ENCODE measurements around the gene HCRTR2. TPM values are rescaled to one million over a fixed set of nuclear protein-coding genes. Genes with fewer than 3 reads are reported as not detected.

Gene HCRTR2
- total RNA-seq, 1 experiment from 2014 or later: not detected

DNA sequence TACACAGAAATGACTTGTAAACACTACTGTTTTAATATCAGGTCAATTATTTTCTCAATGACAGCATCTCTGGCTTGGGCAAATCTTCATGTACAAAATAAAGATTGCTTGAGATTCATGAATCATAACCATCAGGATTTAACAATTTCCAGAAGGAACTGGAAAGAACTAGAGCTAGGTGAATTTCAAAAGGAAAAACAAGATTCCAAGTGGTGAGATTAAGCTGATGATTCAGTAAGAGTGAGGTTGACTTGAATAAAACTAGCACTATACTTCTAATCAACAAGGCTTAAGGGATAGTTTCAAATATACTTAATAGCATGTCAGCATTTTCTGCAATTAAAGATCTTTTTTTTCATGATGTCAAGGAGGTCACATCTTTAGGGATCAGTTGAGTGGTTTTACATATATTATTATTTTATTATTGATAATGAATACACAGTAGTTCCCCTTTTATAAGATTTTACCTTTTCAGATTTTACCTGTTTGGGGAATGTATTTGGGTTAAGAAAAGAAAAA lies 43.5 kb upstream of the HCRTR2 start:
- no peak for ATAC-seq

More for the DNA sequence above, 43.5 kb upstream of the HCRTR2 start:
- Mint-ChIP-seq H3K27me3 (ENCODE audit: low read depth) (no peaks in the 10 kb centered on the region), H3K9me3 (peaks cover 10% of the 10 kb centered on the region), H3K27ac (no peak overlapping the region), H3K36me3 (no peaks in the 10 kb centered on the region), H3K4me1 (no peaks in the 10 kb centered on the region), H3K4me3 (no peak overlapping the region)
- TF ChIP-seq TEAD1 (CRISPR knock-in tag; IDR thresholded peaks at IDR 0.05) (no peak), ZNF396 (CRISPR knock-in tag; IDR thresholded peaks at IDR 0.05; ENCODE audit: borderline replicate concordance) (no peak), ETV6 (CRISPR knock-in tag; IDR thresholded peaks at IDR 0.05) (no peak), EMX1 (CRISPR knock-in tag; IDR thresholded peaks at IDR 0.05) (no peak), ARID4B (CRISPR knock-in tag; IDR thresholded peaks at IDR 0.05; ENCODE audit: borderline replicate concordance) (no peak), ZNF138 (CRISPR knock-in tag; conservative IDR thresholded peaks at IDR 0.05) (no peak), MYBL2 (CRISPR knock-in tag; IDR thresholded peaks at IDR 0.05) (no peak), ZNF416 (CRISPR knock-in tag; IDR thresholded peaks at IDR 0.05) (no peak), ZNF121 (CRISPR knock-in tag; IDR thresholded peaks at IDR 0.05) (no peak), TCF7 (CRISPR knock-in tag; IDR thresholded peaks at IDR 0.05; ENCODE audit: low read depth) (no peak), ZNF219 (CRISPR knock-in tag; IDR thresholded peaks at IDR 0.05; ENCODE audit: borderline replicate concordance) (no peak), GABPB1 (CRISPR knock-in tag; IDR thresholded peaks at IDR 0.05) (no peak), JUN (CRISPR knock-in tag; IDR thresholded peaks at IDR 0.05) (no peak)
- TF ChIP-seq, protein P1, sequence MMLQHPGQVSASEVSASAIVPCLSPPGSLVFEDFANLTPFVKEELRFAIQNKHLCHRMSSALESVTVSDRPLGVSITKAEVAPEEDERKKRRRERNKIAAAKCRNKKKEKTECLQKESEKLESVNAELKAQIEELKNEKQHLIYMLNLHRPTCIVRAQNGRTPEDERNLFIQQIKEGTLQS (CRISPR knock-in tag; conservative IDR thresholded peaks at IDR 0.05): no peak
- TF ChIP-seq, protein P2, sequence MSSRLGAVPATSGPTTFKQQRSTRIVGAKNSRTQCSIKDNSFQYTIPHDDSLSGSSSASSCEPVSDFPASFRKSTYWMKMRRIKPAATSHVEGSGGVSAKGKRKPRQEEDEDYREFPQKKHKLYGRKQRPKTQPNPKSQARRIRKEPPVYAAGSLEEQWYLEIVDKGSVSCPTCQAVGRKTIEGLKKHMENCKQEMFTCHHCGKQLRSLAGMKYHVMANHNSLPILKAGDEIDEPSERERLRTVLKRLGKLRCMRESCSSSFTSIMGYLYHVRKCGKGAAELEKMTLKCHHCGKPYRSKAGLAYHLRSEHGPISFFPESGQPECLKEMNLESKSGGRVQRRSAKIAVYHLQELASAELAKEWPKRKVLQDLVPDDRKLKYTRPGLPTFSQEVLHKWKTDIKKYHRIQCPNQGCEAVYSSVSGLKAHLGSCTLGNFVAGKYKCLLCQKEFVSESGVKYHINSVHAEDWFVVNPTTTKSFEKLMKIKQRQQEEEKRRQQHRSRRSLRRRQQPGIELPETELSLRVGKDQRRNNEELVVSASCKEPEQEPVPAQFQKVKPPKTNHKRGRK (CRISPR knock-in tag; IDR thresholded peaks at IDR 0.05; ENCODE audit: borderline replicate concordance): no peak
- TF ChIP-seq, protein P3, sequence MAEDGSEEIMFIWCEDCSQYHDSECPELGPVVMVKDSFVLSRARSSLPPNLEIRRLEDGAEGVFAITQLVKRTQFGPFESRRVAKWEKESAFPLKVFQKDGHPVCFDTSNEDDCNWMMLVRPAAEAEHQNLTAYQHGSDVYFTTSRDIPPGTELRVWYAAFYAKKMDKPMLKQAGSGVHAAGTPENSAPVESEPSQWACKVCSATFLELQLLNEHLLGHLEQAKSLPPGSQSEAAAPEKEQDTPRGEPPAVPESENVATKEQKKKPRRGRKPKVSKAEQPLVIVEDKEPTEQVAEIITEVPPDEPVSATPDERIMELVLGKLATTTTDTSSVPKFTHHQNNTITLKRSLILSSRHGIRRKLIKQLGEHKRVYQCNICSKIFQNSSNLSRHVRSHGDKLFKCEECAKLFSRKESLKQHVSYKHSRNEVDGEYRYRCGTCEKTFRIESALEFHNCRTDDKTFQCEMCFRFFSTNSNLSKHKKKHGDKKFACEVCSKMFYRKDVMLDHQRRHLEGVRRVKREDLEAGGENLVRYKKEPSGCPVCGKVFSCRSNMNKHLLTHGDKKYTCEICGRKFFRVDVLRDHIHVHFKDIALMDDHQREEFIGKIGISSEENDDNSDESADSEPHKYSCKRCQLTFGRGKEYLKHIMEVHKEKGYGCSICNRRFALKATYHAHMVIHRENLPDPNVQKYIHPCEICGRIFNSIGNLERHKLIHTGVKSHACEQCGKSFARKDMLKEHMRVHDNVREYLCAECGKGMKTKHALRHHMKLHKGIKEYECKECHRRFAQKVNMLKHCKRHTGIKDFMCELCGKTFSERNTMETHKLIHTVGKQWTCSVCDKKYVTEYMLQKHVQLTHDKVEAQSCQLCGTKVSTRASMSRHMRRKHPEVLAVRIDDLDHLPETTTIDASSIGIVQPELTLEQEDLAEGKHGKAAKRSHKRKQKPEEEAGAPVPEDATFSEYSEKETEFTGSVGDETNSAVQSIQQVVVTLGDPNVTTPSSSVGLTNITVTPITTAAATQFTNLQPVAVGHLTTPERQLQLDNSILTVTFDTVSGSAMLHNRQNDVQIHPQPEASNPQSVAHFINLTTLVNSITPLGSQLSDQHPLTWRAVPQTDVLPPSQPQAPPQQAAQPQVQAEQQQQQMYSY (CRISPR knock-in tag; IDR thresholded peaks at IDR 0.05): no peak
- no peak for DNase-seq (ENCODE audit: low spot score)
- ChIA-PET POLR2A (no interaction called here), CTCF (no interaction called here)
